Ovary (tissue), 9 donors: Measurements from ENCODE around the gene RAB28. TPM values are rescaled to one million over a fixed set of nuclear protein-coding genes. Genes with fewer than 3 reads are reported as not detected.

Experiments
- DNase-seq, 5 donors: peaks; one replicate each; pipeline ENCODE4 v3.0.0-alpha.2; 2019 to 2020
- H3K27ac ChIP-seq, 2 donors: fragments of 200-600 bp; one replicate each; pipeline versions ENCODE4 v1.5.1 to v1.8.0; 2019 to 2022
- H3K27me3 ChIP-seq: fragments of 200-600 bp; one replicate; pipeline ENCODE4 v1.8.0; 2022
- H3K36me3 ChIP-seq: fragments of 200-600 bp; sonication (generic); one replicate; pipeline ENCODE4 v1.5.1; 2019
- H3K4me1 ChIP-seq: one replicate; pipeline ENCODE4 v1.8.1; 2013; ENCODE audit warnings: mild to moderate bottlenecking, moderate library complexity; ENCODE audit not compliant: insufficient read depth
- H3K4me3 ChIP-seq: fragments of 200-600 bp; sonication (generic); one replicate; pipeline ENCODE4 v1.5.1; 2017
- H3K9me3 ChIP-seq, 2 donors: fragments of 200-600 bp in 1 of 2; sonication (generic) in 1 of 2; one replicate each; pipeline versions ENCODE4 v1.5.1 to v1.8.1; 2013 to 2019; ENCODE audit warnings: mild to moderate bottlenecking in 1 of 2, moderate library complexity in 1 of 2
- CTCF ChIP-seq, 3 donors: fragments of 450-650 bp in 2 of 3; fragments of 200-600 bp in 1 of 3; IDR thresholded peaks; one replicate each; pipeline versions ENCODE4 v1.5.1 to v1.8.0; 2016 to 2022; ENCODE audit warnings: antibody characterized with exemption in 3 of 3, mild to moderate bottlenecking in 1 of 3
- EP300 ChIP-seq: sonication (generic); formaldehyde crosslinking; IDR thresholded peaks from one replicate; pipeline ENCODE4 v1.6.1; 2017; ENCODE audit warnings: antibody characterized with exemption
- POLR2A ChIP-seq: fragments of 450-650 bp; IDR thresholded peaks from one replicate; pipeline ENCODE4 v1.6.1; 2017; ENCODE audit warnings: antibody characterized with exemption, mild to moderate bottlenecking, moderate library complexity
- WGBS, 3 donors: extraction: QIAGEN DNeasy Blood & Tissue Kit in 1 of 3; methylation state at CpG; one replicate each; pipeline versions ENCODE4 v1.1.5 to v1.1.7; 2013 to 2017; 5-methylcytosine and 5-hydroxymethylcytosine counted together
- intact Hi-C, 4 donors: fragments of 100-400 bp; cut with DNase I; formaldehyde crosslinking; loops; one replicate each; pipeline versions ENCODE4 v1.11.0 to v1.15.1; 2022 to 2023
- polyA plus RNA-seq, 2 donors: library from polyadenylated mRNA; stranded (reverse); fragments of 200-250 nt in 1 of 2; fragments of 350-450 nt in 1 of 2; fragmentation: Illumina TruSeq in 1 of 2; extraction: RNeasy Lipid Tissue Mini Kit (QIAGEN cat#74804) in 1 of 2; gene quantifications; one replicate each; pipeline ENCODE4 v1.2.3, GENCODE V29; 2013 to 2014
- total RNA-seq, 7 donors: library from RNA; depleted of rRNA in 2 of 7; stranded (reverse); fragments of >200 nt in 2 of 7; fragmentation: NEBNext Ultra II Directional in 3 of 7; extraction: Animal tissue kit (Norgen Biotek cat#: 25700) in 3 of 7; gene quantifications; one replicate each; pipeline versions ENCODE4 v1.1.0 to v1.2.4, GENCODE V29; 2016 to 2023
- donor health status: DM: no; HTN: no; CAD: no; lungs with moderate emphysema.
- donor health status: DM: no; HTN: no; CAD: no.
- donor health status: Bipolar disorder and iron deficiency.
- donor health status: DM: yes; HTN: yes; CAD: no.
- donor health status: DM: no; HTN: no; CAD: no.
- donor health status: DM: yes; HTN: yes; CAD: no.

Gene RAB28
- total and polyA plus RNA-seq, 9 donors, result 17.4 to 24.2 (median 20.0) TPM

DNA sequence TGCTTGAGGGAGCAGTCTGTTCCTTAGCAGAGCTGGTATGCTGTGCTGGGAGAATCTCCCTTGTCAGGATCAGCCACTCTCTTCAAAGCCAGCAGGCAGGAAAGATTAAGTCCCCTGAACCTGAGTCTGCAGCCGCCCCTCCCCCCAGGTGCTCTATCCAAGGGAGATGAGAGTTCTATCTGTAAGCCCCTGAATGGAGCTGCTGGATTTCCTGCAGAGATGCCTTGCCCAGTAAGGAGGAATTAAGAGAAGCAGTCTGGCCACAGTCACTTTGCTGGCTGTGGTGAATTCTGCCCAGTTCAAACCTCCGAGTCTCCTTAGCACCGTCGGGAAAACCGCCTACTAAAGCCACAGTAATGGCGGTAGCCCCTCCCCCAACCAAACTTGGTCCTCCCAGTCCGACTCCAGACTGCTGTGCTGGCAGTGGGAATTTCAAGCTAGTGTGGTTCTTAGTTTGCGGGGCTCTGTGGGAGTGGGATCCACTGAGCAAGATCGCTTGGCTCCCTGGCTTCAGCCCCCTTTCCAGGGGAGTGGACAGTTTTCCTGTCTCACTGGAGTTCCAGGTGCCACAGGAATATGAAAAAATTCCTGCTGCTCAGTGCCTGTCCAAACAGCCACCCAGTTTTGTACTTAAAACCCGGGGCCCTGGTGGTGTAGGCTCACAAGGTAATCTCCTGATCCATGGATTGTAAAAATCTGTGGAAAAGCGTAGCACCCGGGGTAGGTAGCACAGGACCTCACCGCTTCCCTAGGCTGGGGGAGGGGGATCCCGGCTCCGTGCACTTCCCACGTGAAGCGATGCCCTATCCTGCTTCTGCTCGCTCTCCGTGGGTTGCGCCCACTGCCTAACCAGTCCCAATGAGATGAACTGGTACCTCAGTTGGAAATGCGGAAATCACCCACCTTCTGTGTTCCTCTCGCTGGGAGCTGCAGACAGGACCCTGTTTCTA, 38.0 kb downstream of the RAB28 start:
- Histone ChIP-seq H3K9me3 (no peaks in the 10 kb centered on the region), H3K27ac (no peak overlapping the region), H3K4me3 (no peak overlapping the region), H3K36me3 (no peaks in the 10 kb centered on the region), H3K4me1 (no peaks in the 10 kb centered on the region), H3K27me3 (no peaks in the 10 kb centered on the region)
- no peak for TF ChIP-seq EP300
- no peak for TF ChIP-seq CTCF (IDR thresholded peaks at IDR 0.05)
- TF ChIP-seq POLR2A, result no peak
- 84 to 86% (median 86%) methylated on average over 22 of the region's 22 CpGs for WGBS, 3 donors
- no peak for DNase-seq
- intact Hi-C loops, result no loop called here

DNA sequence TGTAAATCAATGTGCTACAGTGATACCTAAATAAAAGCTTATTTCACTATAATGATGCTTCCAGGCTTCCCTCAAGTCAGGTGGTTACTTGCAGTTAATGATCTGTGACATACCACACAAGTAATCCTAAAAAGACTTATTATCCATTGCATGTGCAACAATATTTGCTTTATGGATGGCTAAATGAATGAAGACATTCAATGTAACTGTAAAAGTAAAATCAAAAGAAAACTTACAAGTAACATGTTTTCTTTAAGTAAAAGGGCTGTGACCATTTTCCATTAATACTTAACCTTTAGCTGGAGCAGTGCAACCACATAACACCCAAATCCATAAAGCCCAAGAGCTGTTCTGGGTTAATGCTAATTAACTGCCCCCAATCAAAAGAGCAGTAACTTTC, 42.6 kb downstream of the RAB28 start:
- Histone ChIP-seq H3K27ac (no peak overlapping the region), H3K36me3 (no peaks in the 10 kb centered on the region), H3K4me3 (no peak overlapping the region), H3K27me3 (no peaks in the 10 kb centered on the region), H3K4me1 (no peaks in the 10 kb centered on the region), H3K9me3 (no peaks in the 10 kb centered on the region)
- TF ChIP-seq POLR2A (no peak), EP300 (no peak), CTCF (IDR thresholded peaks at IDR 0.05) (no peak)
- intact Hi-C loops, result no loop called here
- no peak for DNase-seq

- no peak for DNase-seq
- intact Hi-C loops, result no loop called here
- H3K27ac ChIP-seq, result no peak overlapping the region
- H3K4me3 ChIP-seq, result no peak overlapping the region
- no peaks in the 10 kb centered on the region for H3K4me1 ChIP-seq
- WGBS, 3 donors, result 95 to 97% (median 97%) methylated on average over 2 of the region's 2 CpGs
- TF ChIP-seq POLR2A (no peak), CTCF (IDR thresholded peaks at IDR 0.05) (no peak), EP300 (no peak)
- no peaks in the 10 kb centered on the region for H3K36me3 ChIP-seq
- no peaks in the 10 kb centered on the region for H3K9me3 ChIP-seq
- no peaks in the 10 kb centered on the region for H3K27me3 ChIP-seq
Measured at GRCh38 chr4:13436962-13437361, 47.2 kb downstream of the RAB28 start.

GRCh38 chr4:13432453-13432852, 51.7 kb downstream of the RAB28 start:
- intact Hi-C loops, result no loop called here
- no peaks in the 10 kb centered on the region for H3K27me3 ChIP-seq
- H3K4me1 ChIP-seq, result peaks cover 2% of the 10 kb centered on the region
- 77 to 88% (median 80%) methylated on average over 1 of the region's 1 CpG for WGBS, 3 donors
- no peak overlapping the region for H3K4me3 ChIP-seq
- H3K36me3 ChIP-seq, result no peaks in the 10 kb centered on the region
- TF ChIP-seq CTCF (IDR thresholded peaks at IDR 0.05) (no peak), EP300 (no peak), POLR2A (no peak)
- H3K27ac ChIP-seq, result no peak overlapping the region
- no peak for DNase-seq
- no peaks in the 10 kb centered on the region for H3K9me3 ChIP-seq
